Neutrophil (primary cell): Measurements from ENCODE around the gene SLC12A2.

Source experiments
- H3K27ac ChIP-seq: fragments of 200-600 bp; sonication (generic); 2 replicates; pipeline ENCODE4 v1.5.1; 2016; ENCODE audit warnings: mild to moderate bottlenecking, moderate library complexity
- H3K27me3 ChIP-seq: fragments of 200-600 bp; sonication (generic); 2 replicates; pipeline ENCODE4 v1.6.0; 2016; ENCODE audit warnings: mild to moderate bottlenecking
- H3K36me3 ChIP-seq: fragments of 200-600 bp; sonication (generic); 2 replicates; pipeline ENCODE4 v1.5.1; 2017
- H3K4me1 ChIP-seq, 2 experiments: fragments of 200-600 bp in 1 of 2; sonication (generic) in 1 of 2; 1 replicate in 1 of 2; 2 replicates in 1 of 2; pipeline versions ENCODE4 v1.5.1 to v1.6.1; 2013 to 2016; ENCODE audit warnings: low read depth in 1 of 2, low read length in 1 of 2, mild to moderate bottlenecking in 1 of 2, moderate library complexity in 1 of 2; ENCODE audit not compliant: control insufficient read depth in 1 of 2, insufficient read depth in 1 of 2
- H3K4me3 ChIP-seq, 2 experiments: fragments of 200-600 bp in 1 of 2; sonication (generic) in 1 of 2; 1 replicate in 1 of 2; 2 replicates in 1 of 2; pipeline ENCODE4 v1.5.1; 2013 to 2016; ENCODE audit warnings: low read depth in 1 of 2, low read length in 1 of 2, mild to moderate bottlenecking in 1 of 2, moderate library complexity in 1 of 2
- H3K9me3 ChIP-seq: fragments of 200-600 bp; sonication (generic); 2 replicates; pipeline ENCODE4 v1.5.1; 2016
- TF ChIP-seq, protein P1 (sequence below): fragments of 200-600 bp; sonication (generic); IDR thresholded peaks from 2 replicates; pipeline ENCODE4 v1.5.1; 2016; ENCODE audit warnings: antibody characterized with exemption

SLC12A2 gene

DNA sequence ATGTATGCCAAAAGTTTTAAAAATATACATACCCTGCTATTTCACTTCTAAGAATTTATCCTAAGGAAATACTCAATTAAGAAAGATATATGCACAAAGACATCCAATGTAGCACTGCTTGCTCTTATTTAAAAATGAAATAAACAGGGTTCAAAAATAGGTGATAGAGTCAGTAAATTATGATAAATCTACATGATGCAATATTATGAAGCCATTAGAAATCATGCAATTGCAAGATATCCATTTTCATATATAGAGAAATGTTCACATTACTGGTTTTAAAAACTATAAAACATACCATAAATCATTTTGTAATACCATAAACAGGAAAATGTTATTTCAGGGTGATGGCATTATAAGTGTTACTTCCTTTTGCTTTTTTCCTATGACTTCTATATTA, 8.6 kb upstream of the SLC12A2 start:
- Histone ChIP-seq H3K4me1 (peaks cover 5 to 13% of the 10 kb centered on the region in 2 experiments), H3K27me3 (no peaks in the 10 kb centered on the region), H3K4me3 (no peak overlapping the region), H3K9me3 (no peaks in the 10 kb centered on the region), H3K27ac (no peak overlapping the region), H3K36me3 (no peaks in the 10 kb centered on the region)
- TF ChIP-seq, protein P1, sequence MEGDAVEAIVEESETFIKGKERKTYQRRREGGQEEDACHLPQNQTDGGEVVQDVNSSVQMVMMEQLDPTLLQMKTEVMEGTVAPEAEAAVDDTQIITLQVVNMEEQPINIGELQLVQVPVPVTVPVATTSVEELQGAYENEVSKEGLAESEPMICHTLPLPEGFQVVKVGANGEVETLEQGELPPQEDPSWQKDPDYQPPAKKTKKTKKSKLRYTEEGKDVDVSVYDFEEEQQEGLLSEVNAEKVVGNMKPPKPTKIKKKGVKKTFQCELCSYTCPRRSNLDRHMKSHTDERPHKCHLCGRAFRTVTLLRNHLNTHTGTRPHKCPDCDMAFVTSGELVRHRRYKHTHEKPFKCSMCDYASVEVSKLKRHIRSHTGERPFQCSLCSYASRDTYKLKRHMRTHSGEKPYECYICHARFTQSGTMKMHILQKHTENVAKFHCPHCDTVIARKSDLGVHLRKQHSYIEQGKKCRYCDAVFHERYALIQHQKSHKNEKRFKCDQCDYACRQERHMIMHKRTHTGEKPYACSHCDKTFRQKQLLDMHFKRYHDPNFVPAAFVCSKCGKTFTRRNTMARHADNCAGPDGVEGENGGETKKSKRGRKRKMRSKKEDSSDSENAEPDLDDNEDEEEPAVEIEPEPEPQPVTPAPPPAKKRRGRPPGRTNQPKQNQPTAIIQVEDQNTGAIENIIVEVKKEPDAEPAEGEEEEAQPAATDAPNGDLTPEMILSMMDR: no peak

DNA sequence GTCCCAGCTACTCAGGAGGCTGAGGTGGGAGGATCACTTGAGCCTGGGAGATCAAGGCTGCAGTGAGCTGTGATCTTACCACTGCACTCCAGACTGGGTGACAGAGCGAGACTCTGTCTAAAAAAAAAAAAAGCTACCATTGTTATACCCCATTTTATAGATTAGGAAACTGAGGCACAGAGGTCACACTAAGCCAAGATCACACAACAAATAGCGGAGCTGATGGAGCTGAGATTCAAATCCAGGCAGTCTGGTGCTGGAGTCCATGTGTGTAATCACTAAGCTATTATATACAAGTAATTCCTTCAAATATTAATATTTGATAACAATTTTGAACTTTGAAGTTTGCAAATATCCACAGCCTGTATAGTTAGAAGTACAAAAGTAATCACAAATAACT, 6.0 kb upstream of the SLC12A2 start:
- Histone ChIP-seq H3K36me3 (no peaks in the 10 kb centered on the region), H3K9me3 (no peaks in the 10 kb centered on the region), H3K27me3 (no peaks in the 10 kb centered on the region), H3K4me3 (no peak overlapping the region), H3K4me1 (peaks cover 29 to 39% of the 10 kb centered on the region in 2 experiments), H3K27ac (no peak overlapping the region)
- TF ChIP-seq, protein P1: no peak

DNA sequence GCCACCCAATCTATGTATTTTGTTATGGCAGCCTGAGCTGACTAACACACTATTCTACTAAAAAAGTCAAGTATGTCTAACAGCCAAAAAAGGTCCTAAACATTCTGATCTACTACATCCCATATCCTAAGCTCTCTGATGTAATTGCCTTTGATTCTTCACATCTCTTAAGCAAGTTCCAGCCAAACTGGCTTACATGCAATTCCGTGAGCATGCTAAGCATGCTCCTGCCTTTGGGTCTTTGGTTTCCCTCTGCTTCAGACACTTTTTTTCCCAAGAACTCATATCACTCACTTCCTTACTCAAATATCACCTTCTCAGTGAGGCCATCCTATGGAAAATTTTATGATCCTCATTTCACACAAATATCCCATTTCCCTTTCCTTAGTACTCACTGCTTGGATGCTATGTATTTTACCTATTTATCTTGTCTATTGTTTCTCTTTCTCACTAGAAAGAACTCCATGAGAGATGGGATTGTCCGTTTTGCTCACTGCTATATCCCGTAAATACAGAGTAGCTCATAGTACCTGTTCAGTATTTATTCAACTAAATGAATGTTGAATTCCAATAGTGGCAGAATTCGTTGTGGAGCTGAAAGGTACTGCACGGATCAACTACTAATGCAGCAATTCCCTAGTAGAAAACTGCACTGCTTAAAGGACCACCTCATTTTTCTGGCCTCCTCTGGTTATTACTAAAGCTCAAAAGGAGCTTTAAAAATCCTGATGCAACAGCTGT, 2.3 kb upstream of the SLC12A2 start:
- Histone ChIP-seq H3K36me3 (no peaks in the 10 kb centered on the region), H3K27me3 (peaks cover 9% of the 10 kb centered on the region), H3K27ac (peak overlapping the region; percentile 93), H3K4me3 (no peak overlapping the region), H3K4me1 (peaks cover 44 to 49% of the 10 kb centered on the region in 2 experiments), H3K9me3 (no peaks in the 10 kb centered on the region)
- TF ChIP-seq, protein P1: no peak

DNA sequence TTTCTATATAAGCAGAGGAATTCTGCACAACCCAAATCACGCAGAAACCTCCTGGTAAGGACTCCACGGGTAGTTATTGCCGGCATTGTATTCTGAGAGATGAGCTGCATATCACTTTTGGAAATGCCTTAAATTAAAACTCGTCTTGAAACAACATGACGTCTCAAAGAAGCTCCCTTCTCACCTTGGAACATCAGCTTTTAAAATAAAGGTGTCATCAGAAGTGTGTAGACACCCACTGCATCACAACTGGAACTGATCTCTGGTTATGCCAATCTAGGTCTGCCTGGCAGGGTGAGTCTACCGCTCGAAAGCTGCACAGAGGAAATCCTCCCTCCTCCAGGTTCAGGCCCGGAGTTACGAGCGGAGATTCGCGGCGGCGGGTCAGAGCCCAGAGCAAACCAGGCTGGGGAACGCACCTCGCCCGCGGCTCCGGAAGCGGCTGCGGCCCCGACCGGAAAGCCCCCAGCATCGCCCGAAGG, 974 bp upstream of the SLC12A2 start:
- Histone ChIP-seq H3K9me3 (no peaks in the 10 kb centered on the region), H3K27ac (peak overlapping the region; percentile 93), H3K27me3 (peaks cover 9% of the 10 kb centered on the region), H3K4me3 (peak overlapping the region; percentile 81 to 91), H3K4me1 (peaks cover 44 to 49% of the 10 kb centered on the region in 2 experiments), H3K36me3 (no peaks in the 10 kb centered on the region)
- TF ChIP-seq, protein P1: no peak

DNA sequence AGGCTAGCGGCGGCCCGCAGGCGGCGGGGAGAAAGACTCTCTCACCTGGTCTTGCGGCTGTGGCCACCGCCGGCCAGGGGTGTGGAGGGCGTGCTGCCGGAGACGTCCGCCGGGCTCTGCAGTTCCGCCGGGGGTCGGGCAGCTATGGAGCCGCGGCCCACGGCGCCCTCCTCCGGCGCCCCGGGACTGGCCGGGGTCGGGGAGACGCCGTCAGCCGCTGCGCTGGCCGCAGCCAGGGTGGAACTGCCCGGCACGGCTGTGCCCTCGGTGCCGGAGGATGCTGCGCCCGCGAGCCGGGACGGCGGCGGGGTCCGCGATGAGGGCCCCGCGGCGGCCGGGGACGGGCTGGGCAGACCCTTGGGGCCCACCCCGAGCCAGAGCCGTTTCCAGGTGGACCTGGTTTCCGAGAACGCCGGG, 253 bp downstream of the SLC12A2 start:
- Histone ChIP-seq H3K9me3 (no peaks in the 10 kb centered on the region), H3K4me1 (peaks cover 44 to 48% of the 10 kb centered on the region in 2 experiments), H3K4me3 (peak overlapping the region; percentile 81 to 91), H3K27me3 (peaks cover 9% of the 10 kb centered on the region), H3K27ac (peak overlapping the region; percentile 93), H3K36me3 (no peaks in the 10 kb centered on the region)
- TF ChIP-seq, protein P1: no peak
